ENCODE measurements around the gene GRIN2A.

Gene GRIN2A

GRCh38 chr16:9845661-9846361, 336.4 kb downstream of the GRIN2A start:
- no peak for DNase-seq

- no peak for DNase-seq
These were observed 337.9 kb downstream of the GRIN2A start for GRCh38 chr16:9844361-9844760.

DNA sequence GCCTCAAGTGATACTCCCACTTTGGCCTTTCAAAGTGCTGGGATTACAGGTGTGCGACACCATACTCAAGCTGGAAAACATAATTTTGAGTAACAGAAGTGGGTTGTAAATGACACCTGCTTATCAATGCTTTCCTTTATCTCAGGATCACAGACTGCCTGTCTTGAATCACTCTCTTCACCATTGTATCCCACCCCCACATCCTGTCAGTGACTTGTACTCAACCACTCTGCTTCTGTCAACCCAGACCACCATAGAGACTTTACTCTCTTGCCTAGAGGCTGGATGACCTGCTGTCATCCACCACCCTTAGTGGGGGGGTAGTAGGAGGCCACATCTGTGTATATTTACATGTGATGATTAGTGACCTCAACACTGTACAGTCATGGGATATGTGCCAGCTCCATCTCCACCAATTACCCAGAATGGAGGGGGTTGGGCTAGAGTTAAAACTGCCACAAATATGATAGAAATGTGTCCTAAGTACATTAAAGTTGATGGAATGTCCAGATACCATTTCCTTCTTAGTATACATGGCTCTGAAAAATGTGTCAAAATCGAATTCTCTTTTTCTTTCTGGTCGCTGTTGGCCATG, 338.7 kb downstream of the GRIN2A start:
- DNase-seq, result no peak

DNA sequence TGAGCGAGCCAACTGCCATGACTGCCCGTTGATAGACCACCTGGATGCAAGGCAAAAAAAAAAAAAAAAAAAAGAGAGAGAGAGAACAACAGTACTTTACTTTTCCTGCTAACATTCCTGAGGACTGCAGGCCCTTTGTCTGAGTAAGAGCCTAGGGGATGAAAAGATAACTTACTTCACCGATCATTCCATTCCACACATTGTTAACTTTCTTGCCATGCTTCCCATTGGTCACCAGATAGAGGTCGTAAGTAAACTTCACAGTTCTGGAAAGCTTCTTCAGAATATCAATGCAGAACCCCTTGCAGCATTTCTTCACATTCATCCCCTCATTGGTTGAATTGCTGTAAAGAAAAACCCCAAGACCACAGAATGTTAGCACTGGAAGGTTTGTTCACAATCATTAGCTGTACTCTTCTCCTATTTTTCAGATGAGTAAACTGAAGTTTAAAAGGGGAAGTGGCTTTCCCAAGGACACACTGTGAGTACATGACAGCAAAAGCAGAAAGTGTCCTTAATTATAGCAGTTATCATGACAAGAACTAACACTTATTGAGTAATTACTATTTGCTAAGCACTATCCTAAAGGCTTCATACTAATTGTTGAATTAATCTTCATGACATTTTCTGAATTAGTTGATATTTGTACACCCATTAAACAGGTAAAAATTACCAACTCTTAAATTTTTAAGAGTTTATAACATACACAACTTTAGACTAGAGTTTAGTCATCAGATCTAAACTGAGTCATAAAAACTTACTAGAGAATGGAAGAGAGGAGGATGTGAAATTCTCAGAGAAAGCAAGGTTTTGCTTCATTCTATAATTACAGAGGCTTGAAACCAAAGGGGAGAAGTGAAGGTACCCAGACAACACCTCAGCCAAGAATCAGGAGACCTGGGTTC, 341.2 kb downstream of the GRIN2A start:
- no peak for DNase-seq

GRCh38 chr16:9837481-9837880, 344.7 kb downstream of the GRIN2A start:
- no peak for DNase-seq

GRCh38 chr16:9836118-9836736, 346.0 kb downstream of the GRIN2A start:
- DNase-seq, result no peak

DNA sequence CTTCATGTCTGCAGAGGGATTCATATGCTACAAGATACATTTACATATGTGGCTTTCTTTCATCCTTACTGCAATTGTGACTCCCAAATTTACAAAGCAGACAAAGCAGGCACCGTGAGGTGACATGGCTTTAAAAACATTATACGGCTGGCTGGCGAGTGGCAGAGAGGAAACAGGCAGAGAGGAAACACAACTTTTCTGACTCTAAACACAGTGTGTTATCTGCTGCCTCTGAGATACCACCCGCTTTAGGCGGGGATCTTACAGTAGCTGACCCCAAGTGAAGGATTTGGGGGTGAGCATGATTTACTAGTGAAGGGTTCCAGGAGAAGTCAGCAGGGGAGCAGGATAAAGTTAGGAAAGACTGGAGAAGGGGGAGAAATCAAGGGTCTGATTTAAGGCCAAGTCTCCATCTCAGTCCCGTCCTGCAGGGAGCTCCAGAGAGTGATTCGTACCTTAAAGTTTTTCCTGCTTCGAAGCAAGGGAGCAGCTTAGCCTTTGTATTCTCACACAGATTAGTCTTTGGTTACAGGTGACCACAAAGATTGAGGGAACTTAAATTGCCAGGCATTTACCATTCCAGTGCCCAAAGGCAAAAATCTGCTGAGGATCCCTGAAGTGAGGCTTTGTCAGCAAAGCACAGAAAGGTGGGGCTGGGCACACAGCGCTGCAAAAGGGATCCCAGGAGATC, 355.0 kb downstream of the GRIN2A start:
- no peak for DNase-seq

DNA sequence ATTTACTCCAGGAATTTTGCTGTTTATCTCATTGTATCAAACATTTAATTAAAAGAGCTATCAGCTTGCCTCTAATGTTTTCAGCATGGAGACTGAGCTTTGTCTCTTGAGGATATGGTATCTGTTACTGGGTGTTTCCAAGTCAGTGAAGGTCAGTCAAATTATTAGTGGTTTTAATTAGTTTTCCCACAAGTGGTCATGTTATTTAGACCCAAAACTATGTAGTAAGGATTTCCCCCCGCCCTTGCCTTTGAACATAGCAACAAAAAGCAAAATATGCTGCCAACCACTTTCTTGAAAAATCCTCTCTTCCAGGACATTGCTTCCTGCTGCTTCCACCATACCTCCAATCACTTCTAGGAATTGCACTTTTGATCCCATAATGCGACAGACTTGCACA, 355.6 kb downstream of the GRIN2A start:
- no peak for DNase-seq

- no peak for DNase-seq
These were observed 357.8 kb downstream of the GRIN2A start for GRCh38 chr16:9824200-9825068.

GRCh38 chr16:9823510-9823909, 358.7 kb downstream of the GRIN2A start:
- no peak for DNase-seq

DNA sequence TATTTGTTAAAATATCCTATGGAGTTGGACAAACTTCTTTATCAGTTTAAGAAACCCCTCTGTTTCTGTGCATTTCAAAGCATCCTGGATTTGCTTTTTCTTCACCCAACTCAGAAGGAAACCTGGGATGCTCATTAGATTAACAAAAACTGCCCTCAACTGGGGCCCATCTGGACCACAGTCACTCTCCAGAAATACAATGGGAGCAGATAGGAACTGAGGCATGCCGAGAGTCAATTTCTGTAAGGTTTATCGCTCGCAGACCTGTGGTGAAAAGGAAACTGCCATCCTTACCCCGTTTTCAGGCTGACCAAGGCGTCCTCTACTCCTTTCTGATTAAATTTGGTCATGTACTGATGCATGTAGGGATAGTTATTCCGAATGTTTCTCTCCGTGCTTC, 360.3 kb downstream of the GRIN2A start:
- no peak for DNase-seq

GRCh38 chr16:9821331-9821730, 360.9 kb downstream of the GRIN2A start:
- no peak for DNase-seq

- DNase-seq, result no peak
These were observed 361.6 kb downstream of the GRIN2A start for GRCh38 chr16:9820476-9821246.

DNA sequence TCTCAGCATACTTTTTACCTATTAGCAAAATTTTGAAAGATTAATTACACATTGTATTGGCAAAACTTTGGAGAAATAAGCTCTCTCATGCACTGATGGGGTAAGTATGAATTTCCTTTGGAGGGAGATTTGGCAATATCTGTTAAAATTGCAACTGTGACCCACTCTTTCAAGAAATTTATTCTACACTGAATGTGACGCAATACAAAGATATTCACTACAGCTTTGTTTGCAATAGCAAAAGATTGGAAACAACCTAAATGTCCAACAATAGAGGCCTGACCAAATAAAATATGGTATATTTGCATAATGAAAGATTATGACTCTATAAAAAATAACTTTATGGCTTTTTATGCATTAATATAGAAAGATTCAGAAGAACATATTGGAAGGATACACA, 363.5 kb downstream of the GRIN2A start:
- DNase-seq, result no peak

- DNase-seq, result no peak
These were observed 364.6 kb downstream of the GRIN2A start for GRCh38 chr16:9817586-9817985.

- no peak for DNase-seq
These were observed 365.6 kb downstream of the GRIN2A start for GRCh38 chr16:9816644-9817043.

- DNase-seq, result no peak
These were observed 368.6 kb downstream of the GRIN2A start for GRCh38 chr16:9813665-9814064.

DNA sequence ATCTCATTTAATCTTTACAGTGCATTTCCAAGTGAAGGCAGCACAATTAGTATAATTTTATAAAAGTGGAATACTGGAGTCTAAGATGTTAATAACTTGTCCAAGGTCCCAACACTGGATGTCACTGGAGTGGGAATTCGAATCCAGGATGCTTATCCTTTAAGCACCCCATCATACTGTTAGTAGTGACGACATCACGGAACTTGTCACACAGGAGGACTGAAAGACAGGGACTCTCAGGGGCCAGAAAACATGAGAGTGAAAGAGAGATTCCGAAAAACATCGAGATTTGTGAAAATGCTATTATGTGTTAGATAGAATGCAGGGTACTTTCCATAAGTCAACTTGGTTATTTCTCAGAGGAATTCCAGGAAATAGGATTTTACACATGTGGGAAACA, 374.0 kb downstream of the GRIN2A start:
- no peak for DNase-seq

- DNase-seq, result no peak
These were observed 374.9 kb downstream of the GRIN2A start for GRCh38 chr16:9807302-9807701.

DNA sequence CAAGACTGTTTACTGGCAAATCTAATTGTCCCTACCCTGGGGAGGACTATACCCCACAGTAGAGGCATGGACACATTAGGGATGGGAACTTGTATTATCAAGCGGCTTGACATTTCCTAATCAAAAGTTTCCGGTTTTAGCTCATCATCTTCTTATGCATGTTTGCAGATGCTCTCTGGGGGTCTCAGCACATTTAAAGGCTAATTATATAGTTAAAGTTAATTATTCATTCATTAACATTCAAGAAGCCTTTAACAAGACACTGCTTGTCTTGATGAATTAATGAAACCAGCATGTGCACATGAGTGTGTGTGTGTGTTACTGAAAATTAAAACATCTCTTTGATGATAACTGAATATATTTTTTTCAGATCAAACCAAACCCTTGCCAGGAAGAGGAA, 377.1 kb downstream of the GRIN2A start:
- no peak for DNase-seq

DNA sequence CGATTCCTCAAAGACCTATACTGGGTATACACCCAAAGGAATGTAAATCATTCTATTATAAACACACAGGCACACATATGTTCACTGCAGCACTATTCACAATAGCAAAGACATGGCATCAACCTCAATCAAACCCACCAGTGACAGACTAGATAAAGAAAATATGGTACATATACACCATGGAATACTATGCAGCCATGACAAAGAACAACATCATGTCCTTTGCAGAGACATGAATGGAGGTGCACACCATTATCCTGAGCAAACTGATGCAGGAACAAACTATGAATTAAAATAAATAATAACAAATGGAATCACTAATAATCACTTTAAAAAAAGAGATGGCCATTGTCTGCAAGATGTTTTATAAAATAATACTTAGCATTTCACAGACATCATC, 380.1 kb downstream of the GRIN2A start:
- no peak for DNase-seq
